Pons (tissue), 1 donor: ENCODE data around the gene PCCA.

Experiments
- DNase-seq: peaks from one replicate; pipeline ENCODE4 v3.0.0-alpha.2; 2016; ENCODE audit warnings: low spot score

PCCA gene

DNA sequence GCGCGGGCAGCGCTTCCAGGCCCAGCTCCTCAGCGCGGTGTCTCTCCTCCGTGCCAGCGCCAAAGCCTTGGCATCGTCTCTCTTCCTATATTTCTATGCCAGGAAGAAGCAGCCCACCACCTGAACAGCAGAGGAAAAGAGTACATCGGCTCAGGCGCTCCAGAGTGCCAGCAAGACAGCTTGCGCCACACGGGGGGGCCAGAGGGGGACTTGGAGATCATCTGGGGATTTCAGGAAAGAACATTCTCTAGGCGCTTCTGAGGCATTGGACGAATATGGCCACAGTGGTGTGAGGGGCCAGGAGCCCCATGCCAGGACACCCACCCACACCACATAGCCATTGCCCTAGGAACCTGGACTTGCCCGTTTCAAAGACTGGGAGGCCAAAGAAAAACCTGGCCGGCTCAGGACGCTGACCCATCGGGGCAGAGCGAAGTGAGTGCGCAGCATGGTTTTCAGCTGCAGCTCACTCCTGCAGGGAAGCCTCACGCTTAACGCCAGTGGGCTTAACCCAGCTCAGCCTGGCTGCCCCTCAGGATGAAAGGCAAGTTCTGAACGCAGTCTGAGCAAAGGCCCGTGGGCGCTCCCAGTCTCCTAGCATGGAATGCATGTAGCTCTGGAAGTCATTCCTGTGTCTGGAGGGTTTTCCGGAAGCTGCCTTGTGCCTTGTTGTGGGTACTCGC is 437.6 kb downstream of the PCCA start:
- DNase-seq: no peak

- DNase-seq: no peak
Measured at GRCh38 chr13:100527644-100528043, 438.8 kb downstream of the PCCA start.

DNA sequence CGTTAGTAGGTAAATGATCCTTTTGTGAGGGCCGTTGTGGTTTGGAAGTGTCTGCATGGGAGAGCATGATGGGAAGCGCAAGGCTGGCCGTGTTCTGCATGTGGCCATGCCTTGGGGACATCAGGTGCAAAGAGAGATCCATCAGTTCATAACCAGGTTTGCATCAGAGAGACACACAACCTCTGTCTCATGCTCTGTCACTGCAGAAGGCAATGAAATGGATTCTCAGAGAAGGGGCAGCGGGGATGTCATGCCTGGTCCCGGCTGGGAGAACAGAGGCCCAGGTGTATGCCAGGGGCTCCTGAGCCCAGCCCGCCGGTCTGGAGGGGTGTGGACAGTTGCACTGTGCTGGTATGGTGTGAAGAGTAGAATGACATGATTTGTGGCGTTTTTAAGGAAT is 439.5 kb downstream of the PCCA start:
- no peak for DNase-seq

DNA sequence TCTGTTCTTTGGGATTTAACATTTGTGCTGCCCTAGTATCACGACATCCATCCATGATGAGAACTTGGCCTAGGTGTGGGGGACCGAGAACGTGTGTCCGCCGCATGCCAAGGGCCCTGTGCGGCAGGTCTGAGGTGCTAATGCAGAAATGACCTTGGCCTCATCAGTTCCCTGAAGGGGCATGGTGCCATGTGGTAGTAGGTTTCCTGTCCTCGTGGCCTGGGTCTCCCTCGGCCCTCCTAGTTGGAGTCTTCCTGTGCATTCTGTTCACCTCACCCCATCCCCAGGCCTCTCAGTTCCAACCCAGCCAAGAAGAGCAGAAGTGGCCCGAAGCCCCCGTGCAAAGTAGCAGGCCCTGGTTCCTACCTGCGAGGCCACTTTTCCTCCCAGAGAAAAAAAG is 439.9 kb downstream of the PCCA start:
- no peak for DNase-seq

DNA sequence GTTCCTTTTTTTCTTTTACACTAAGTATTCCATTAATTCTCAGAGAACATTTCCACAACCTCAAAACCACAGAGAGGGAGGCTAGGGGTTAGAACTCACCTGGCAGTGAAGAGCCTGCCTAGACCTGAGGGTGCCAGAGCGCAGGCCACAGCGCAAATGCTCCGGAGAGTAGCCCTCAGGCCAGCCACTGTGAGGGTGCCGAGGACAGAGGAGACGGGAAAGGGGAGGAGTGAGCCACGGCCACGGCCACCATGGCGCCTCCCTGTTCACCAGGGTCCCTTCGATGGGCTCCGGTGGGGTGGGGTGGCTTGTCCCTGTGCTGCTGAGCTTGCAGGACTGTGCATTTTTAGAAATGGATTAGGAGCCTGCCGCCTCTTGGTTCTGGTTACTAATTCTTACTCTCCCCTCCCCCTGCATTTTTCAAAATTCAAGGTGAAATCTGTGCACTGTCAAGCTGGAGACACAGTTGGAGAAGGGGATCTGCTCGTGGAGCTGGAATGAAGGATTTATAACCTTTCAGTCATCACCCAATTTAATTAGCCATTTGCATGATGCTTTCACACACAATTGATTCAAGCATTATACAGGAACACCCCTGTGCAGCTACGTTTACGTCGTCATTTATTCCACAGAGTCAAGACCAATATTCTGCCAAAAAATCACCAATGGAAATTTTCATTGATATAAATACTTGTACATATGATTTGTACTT is 440.9 kb downstream of the PCCA start:
- DNase-seq: no peak

DNA sequence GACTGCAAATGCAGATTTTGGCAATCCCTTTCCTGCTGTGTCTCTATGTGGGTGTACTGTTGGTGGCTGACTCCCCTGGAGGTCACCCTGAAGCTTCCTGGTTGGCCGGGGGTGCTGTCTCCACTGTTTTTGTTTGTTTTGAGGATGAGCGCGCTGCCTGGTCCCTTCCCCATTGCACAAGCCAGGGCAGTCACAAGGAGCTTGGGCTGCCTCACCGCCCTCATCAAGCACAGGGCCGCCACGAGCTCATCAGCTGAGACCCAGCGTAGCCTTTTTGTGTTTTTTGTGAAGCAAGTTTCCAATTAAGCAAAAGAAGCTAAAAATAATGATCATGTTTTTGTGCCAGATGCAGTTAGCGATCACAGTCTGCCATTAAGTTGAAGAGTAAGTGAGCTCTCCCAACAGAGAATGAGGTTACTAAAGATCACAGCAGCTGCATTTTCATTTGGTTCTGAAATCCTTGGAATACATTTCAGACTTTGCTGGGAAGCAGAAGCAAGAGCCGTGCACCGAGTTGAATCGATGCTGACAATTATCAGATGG is 441.8 kb downstream of the PCCA start:
- no peak for DNase-seq

DNA sequence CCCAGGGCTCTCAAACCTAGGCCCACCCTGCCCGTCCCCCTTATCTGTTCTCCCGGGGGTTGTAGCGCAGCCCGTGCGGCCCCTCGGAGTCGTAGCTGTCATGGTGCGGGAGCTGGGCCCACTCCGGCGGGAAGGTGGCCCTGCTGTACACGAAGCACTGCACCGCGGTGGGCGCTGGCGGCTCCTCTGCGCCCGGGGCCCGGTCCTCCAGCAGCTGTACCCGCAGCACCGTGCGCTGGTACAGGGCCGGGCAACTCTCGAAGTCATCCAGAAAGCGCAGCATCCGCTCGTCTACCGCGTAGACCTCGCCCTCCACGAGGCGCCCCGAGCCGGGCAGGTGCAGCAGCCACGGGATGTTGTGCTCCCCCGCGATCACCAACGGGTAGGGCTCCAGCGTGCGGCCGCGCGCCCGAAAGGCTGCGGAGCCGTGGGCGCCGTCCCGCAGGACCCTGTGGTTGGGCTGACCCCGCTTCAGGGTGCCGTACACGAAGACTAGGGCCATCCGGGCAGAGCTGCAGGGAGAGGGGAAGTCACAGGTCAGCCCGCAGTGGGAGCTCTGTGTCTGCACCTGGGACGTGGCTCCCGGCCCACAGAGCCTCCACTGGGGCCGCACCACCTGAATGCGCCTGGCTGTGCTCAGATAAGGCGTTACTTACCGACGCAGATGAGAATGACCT is 443.3 kb downstream of the PCCA start:
- no peak for DNase-seq

DNA sequence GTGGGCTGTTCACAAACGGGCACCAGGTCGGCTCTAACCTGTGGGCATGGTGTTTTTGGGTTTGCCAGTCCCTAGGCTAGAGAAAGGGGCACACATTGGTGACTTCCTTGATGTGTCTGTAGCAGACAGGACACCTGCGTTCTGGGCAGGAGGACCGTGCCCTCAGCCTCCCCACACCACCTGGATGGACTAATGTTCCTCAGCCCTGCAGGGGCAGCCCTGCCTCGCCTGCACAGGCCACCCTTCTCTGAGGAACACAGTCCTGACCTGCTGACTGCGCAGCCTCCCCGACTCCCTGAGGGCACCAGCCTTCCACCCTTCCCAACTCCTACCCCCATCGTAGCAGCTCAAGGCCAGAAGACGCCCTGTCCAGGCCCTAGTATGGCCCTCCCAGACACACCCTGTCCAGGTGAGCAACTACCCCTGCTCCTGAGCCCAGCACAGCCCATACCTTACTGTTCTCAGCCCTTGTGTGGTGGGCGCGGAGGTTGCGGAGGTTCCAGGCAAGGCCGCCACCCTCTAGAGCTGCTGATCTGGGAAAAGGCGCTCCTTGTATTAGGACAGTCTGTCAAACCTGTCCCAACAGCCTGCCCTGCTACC is 444.0 kb downstream of the PCCA start:
- no peak for DNase-seq

DNA sequence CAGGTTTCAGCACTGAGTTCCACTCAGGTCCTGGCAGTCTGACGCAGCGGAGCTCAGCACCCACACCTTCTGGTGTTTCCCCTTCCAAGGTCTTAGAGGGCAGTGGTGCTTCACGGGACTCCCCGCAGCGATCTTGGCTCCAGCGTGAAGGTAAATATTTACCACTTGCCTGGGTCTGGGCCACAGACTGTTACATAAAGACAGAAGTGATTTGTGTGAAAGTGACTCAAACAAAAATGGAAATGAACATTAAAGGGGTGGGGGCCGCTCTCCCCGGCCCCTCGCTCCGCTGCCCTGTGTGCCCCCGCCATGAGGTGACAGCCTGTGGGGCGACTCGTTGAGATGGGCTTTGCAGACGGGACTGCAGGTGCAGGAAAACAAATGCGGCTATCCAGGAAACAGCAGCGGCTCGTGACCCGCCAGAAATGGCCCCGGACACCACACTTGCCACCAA is 444.7 kb downstream of the PCCA start:
- DNase-seq: no peak

DNA sequence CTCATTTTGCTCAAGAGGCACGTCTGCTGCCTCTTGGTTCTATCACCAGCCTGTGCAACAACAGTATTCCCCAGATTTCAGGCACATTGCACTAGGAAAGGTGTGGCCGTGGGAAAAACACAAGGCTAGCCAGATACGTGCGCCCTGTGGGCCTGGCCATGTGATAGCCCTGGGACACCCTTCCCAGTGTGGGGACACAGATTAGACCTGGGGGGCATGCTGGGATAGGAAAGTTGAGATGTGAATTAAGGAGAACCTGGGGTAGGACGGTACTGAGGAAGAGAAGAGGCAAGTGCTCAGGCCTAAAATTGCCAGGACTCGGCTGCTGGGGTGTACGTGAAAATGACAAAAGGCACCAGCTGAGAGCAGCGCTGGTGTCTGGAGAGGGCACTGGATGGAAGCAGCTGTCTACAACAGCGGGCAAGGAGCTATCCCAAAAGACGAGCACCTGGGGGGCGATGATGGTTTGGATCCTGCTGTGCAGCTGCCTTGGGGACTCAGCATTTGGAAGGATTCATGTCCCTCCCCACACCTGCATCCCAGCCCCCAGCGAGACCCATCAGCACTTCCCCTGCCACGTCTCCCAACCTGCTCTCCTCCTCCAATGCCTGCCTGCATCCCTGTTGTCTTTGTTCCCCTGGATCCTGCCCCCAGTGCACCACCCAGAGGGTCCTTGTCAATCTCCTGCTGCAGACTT is 445.4 kb downstream of the PCCA start:
- DNase-seq: no peak

DNA sequence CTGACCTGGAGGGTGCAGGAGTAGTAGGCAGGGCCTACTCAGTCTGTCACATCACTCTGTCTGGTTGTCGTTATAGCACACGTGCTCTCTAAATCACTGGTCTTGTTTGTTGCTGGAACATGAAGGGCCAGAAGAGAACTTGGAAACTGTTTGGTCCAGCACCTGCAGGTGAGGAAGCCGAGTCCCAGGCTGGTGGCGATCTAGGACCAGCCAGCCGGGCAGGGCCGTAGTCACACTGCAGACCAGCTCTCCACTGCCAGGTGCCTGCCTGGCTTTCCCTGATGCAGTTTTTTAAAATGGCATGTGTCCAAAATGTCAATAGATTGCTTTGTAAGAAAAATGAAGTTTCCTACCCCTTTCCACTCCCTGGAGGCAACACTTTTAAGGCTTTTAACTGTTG is 446.0 kb downstream of the PCCA start:
- DNase-seq: no peak

DNA sequence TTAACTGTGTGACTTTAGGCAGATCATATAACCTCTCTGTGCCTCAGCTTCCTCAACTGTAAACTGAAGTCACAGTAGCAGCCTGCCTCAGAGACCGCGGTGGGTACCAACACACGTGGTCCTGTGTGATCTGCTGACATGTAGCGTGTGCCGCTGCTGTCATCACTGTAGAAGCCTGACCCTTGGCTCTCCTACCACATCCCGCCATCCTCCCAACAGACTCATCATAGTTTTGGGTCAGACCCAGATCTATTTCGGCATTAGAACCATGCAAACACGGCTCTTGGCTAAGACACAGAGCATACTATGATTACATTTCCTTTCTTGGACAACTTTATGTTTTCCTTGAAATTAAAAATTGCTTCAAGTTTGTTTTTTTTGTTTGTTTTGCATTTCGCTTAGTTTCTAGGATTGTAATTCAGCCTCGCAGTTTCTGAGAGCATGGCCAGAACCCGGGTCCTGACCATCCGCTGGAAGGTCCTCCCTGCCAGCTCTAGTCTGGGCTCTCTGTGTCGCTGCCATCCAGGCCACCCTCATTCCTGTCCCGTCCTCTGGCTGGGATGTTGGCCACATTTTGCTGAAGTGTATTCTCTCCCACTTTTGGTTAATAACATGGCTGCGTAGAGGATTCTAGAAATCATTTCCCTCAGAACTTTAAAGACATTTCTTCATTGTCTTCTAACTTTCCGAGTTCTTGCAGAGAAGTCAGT is 446.7 kb downstream of the PCCA start:
- DNase-seq: no peak

- DNase-seq: no peak
Measured at GRCh38 chr13:100536643-100537180, 447.8 kb downstream of the PCCA start.

GRCh38 chr13:100537486-100537885 is 448.6 kb downstream of the PCCA start:
- no peak for DNase-seq

DNA sequence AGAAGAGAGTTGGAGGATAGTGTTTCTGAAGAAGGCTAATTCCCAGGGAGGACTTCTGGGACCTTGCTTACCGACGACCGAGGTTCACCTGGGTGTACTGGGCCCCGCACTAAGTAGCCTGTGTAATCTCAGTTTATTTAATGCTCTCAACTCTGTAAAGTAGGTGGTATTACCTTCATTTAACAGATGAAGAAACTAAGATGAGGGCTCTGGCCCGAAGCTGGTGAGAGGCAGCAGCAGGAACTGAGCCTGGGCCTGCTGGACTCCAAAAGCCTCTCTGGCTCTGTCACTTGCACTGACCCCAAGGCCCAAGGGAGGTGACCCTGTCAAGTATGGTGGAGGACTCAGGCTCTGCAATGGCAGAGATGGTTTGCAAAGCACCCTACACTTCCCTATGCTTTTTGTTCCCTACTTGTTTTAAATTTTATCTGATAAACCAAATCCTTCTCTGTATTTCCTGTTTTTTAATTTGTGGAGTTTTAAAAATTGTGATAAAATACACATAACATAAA is 449.1 kb downstream of the PCCA start:
- no peak for DNase-seq

DNA sequence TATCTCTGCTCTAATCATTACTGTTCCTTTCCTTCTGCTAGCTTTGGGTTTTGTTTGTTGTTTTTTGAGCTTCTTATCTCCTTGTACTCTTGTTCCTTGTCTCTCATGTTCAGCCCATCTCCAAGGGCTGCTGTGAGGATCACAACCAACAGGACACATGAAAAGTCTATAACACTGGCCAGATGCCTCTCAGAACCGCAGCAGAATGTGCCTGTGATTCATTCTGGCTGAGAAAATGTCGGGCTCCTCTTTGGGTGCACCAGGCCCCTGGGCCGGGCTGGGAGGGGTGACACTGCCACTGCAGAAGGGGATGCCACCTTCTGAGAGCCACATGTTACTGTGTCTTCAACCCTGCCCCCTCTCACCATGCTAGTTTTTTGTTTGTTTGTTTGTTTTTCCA is 451.7 kb downstream of the PCCA start:
- DNase-seq: no peak

DNA sequence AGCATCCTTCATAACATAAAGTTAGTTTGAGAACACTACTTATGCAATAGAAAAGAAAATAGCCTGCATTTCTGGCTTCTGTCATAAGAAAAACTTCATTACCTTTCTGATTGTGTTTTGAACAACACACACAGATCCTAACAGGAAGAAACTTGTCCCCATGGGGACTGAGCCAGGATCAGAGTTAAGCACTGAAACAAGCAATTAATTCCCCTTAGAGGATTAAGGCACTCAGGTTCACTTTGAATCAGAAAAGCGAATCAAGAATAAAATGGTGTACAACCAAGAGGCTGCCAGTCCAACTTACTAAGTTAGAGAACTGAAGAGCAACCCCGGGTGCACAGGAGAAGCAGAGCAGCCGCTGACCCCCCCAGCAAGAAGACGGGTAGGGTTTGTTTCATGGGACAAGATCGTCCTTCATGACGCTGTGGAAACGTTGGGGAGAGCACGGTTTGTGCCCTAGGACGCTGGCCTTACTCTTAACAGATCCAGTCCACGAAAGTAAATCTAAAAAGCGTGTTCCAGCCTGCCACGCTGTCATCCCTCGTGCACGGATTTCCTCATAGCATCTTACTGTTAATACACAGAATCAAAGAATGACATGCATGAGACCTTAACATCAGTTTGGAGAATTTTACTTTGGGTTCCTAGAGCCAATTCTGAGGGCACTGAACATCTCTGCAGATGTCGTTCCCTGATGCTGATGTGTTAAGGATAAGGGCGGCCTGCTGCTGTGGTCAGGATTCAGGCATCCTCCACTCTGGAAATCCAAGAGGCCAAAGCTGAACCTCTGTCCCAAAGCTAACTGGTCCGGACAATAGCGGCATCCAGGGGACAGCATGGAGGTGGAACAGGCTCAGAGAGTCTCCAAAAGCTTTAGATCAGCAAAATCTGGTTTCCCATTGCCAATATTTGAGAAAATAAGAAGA is 453.3 kb downstream of the PCCA start:
- no peak for DNase-seq

DNA sequence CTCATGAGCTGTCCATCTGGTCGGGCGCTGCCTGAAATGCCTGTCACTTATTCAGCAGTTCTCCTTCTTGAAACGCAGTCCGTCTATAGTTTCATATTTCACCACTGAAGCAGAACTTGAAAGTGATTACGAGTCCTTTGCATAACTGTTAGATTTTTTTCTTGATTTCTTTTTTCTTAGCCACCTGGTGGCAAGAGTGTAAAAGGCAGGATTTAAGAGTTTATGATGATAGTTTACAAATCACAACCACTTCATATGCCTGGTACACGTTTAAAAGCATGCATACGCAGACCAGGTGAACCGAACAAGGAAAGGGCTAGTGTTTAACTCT is 453.9 kb downstream of the PCCA start:
- DNase-seq: no peak

GRCh38 chr13:100543872-100544602 is 455.1 kb downstream of the PCCA start:
- DNase-seq: no peak
